ENCODE data around the gene TMEM234.

TMEM234 gene

DNA sequence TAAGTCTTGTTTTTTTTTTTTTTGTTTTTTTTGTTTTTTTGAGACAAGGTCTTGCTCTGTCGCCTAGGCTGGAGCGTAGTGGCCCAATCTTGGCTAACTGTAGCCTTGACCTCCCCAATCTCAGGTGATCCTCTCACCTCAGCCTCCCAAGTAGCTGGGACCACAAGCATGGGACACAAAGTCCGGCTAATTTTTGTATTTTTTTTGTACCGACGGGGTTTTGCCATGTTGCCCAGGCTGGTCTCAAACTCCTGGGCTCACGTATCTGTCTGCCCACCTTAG lies 35.0 kb upstream of the TMEM234 start:
- TF ChIP-seq POLR2AphosphoS5 (IDR thresholded peaks at IDR 0.05; ENCODE audit: low read depth, low read length) (no peak), TAF1 (IDR thresholded peaks at IDR 0.05; ENCODE audit: borderline replicate concordance, insufficient read depth, low read length) (no peak), SIN3A (IDR thresholded peaks at IDR 0.05; ENCODE audit: borderline replicate concordance, insufficient read depth, low read length) (no peak), FOXP2 (optimal IDR thresholded peaks at IDR 0.05; ENCODE audit: borderline replicate concordance, extremely low read depth, extremely low read length, insufficient read depth) (no peak)
- TF ChIP-seq, protein P1, sequence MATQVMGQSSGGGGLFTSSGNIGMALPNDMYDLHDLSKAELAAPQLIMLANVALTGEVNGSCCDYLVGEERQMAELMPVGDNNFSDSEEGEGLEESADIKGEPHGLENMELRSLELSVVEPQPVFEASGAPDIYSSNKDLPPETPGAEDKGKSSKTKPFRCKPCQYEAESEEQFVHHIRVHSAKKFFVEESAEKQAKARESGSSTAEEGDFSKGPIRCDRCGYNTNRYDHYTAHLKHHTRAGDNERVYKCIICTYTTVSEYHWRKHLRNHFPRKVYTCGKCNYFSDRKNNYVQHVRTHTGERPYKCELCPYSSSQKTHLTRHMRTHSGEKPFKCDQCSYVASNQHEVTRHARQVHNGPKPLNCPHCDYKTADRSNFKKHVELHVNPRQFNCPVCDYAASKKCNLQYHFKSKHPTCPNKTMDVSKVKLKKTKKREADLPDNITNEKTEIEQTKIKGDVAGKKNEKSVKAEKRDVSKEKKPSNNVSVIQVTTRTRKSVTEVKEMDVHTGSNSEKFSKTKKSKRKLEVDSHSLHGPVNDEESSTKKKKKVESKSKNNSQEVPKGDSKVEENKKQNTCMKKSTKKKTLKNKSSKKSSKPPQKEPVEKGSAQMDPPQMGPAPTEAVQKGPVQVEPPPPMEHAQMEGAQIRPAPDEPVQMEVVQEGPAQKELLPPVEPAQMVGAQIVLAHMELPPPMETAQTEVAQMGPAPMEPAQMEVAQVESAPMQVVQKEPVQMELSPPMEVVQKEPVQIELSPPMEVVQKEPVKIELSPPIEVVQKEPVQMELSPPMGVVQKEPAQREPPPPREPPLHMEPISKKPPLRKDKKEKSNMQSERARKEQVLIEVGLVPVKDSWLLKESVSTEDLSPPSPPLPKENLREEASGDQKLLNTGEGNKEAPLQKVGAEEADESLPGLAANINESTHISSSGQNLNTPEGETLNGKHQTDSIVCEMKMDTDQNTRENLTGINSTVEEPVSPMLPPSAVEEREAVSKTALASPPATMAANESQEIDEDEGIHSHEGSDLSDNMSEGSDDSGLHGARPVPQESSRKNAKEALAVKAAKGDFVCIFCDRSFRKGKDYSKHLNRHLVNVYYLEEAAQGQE (IDR thresholded peaks at IDR 0.05; ENCODE audit: insufficient read depth in 1 of 2, low read depth in 2 of 2, low read length in 2 of 2) = no peak

- no peak for TF ChIP-seq TAF1 (IDR thresholded peaks at IDR 0.05; ENCODE audit: borderline replicate concordance, insufficient read depth, low read length)
- TF ChIP-seq POLR2AphosphoS5 (IDR thresholded peaks at IDR 0.05; ENCODE audit: low read depth, low read length) = no peak
- no peak for TF ChIP-seq SIN3A (IDR thresholded peaks at IDR 0.05; ENCODE audit: borderline replicate concordance, insufficient read depth, low read length)
- TF ChIP-seq, protein P1 (IDR thresholded peaks at IDR 0.05; ENCODE audit: insufficient read depth in 1 of 2, low read depth in 2 of 2, low read length in 2 of 2) = no peak
- no peak for TF ChIP-seq FOXP2 (optimal IDR thresholded peaks at IDR 0.05; ENCODE audit: borderline replicate concordance, extremely low read depth, extremely low read length, insufficient read depth)
These were observed 34.5 kb upstream of the TMEM234 start for GRCh38 chr1:32256473-32257226.

DNA sequence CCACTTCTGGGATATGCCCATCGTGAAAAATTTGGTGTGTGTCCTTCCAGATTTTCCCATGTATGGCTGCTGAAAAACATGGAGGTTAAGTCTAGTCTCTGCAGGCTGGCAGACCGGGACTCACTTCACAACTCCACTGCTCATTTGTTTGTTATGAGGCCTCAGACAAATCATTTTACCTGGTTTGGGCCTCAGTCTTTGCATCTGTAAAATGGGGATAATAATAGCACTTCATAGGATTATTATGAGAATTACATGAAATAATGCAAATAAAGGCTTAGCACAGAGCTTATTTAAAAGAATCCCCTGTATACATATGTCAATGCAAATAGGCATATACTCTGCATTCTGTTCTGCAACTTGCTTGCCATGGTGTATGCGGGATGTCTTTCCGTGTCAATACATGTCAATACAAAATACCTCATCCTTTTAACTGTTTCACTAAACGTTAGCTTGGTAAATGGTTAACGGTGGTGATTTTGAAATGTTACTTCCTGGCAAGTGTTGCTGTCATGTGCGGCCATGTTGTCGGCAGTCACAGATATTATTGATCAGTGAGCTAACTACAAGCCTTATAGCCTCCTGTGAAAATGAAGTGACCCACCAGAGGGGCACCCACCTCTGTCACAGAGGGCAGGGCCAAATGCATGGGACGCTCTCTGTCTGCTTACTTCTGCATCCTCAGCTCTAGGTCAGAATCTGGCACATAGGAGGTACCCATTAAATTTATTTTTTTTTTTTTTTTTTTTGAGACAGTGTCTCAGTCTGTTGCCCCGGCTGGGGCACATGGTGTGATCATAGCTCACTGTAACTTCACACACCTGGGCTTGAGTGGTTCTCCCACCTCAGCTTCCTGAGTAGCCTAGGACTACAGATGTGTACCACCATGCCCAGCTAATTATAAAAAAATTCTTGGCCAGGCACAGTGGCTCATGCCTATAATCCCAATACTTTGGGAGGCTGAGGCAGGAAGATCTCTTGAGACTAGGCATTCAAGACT lies 33.2 kb upstream of the TMEM234 start:
- TF ChIP-seq, protein P1 (IDR thresholded peaks at IDR 0.05; ENCODE audit: insufficient read depth in 1 of 2, low read depth in 2 of 2, low read length in 2 of 2) = no peak
- TF ChIP-seq FOXP2 (optimal IDR thresholded peaks at IDR 0.05; ENCODE audit: borderline replicate concordance, extremely low read depth, extremely low read length, insufficient read depth) = no peak
- TF ChIP-seq TAF1 (IDR thresholded peaks at IDR 0.05; ENCODE audit: borderline replicate concordance, insufficient read depth, low read length) = no peak
- TF ChIP-seq SIN3A (IDR thresholded peaks at IDR 0.05; ENCODE audit: borderline replicate concordance, insufficient read depth, low read length) = no peak
- TF ChIP-seq POLR2AphosphoS5 (IDR thresholded peaks at IDR 0.05; ENCODE audit: low read depth, low read length) = no peak

GRCh38 chr1:32250893-32251716 lies 29.0 kb upstream of the TMEM234 start, which contains the start of gene LCK:
Gene LCK (plus strand): TSS chr1:32251265. CDS start chr1:32274330, 23,065 bp downstream.
- TF ChIP-seq SIN3A (IDR thresholded peaks at IDR 0.05; ENCODE audit: borderline replicate concordance, insufficient read depth, low read length) (no peak), TAF1 (IDR thresholded peaks at IDR 0.05; ENCODE audit: borderline replicate concordance, insufficient read depth, low read length) (no peak), FOXP2 (optimal IDR thresholded peaks at IDR 0.05; ENCODE audit: borderline replicate concordance, extremely low read depth, extremely low read length, insufficient read depth) (no peak), POLR2AphosphoS5 (IDR thresholded peaks at IDR 0.05; ENCODE audit: low read depth, low read length) (no peak)
- TF ChIP-seq, protein P1 (IDR thresholded peaks at IDR 0.05; ENCODE audit: insufficient read depth in 1 of 2, low read depth in 2 of 2, low read length in 2 of 2) = no peak
